Neural progenitor cell (in vitro differentiated cells): Measurements from ENCODE around the gene IL1RAPL1. TPM values are rescaled to one million over a fixed set of nuclear protein-coding genes. Genes with fewer than 3 reads are reported as not detected.

Experiments used
- DNase-seq: peaks from one replicate; pipeline ENCODE4 v3.0.0-alpha.2; 2016; ENCODE audit warnings: low spot score
- H2AFZ ChIP-seq: fragments of 200-600 bp; sonication (generic); replicated peaks from 2 replicates; pipeline ENCODE4 v1.6.1; 2016; ENCODE audit warnings: antibody characterized with exemption
- H3F3A ChIP-seq: fragments of 200-600 bp; sonication (generic); 2 replicates; pipeline ENCODE4 v1.6.1; 2016; ENCODE audit warnings: antibody characterized with exemption, low read depth
- H3K27ac ChIP-seq: fragments of 200-600 bp; sonication (generic); 2 replicates; pipeline ENCODE4 v1.5.1; 2016; ENCODE audit warnings: mild to moderate bottlenecking
- H3K27me3 ChIP-seq: fragments of 200-600 bp; sonication (generic); 2 replicates; pipeline ENCODE4 v1.6.1; 2016; ENCODE audit warnings: mild to moderate bottlenecking, moderate library complexity
- H3K36me3 ChIP-seq: fragments of 200-600 bp; sonication (generic); 2 replicates; pipeline ENCODE4 v1.5.1; 2016
- H3K4me1 ChIP-seq: fragments of 200-600 bp; sonication (generic); 2 replicates; pipeline ENCODE4 v1.6.1; 2016; ENCODE audit warnings: mixed run types
- H3K4me2 ChIP-seq: fragments of 200-600 bp; sonication (generic); 2 replicates; pipeline ENCODE4 v1.6.1; 2016
- H3K4me3 ChIP-seq: fragments of 200-600 bp; sonication (generic); 2 replicates; pipeline ENCODE4 v1.5.1; 2016
- H3K79me2 ChIP-seq: fragments of 200-600 bp; sonication (generic); 2 replicates; pipeline ENCODE4 v1.6.1; 2016; ENCODE audit warnings: low read depth
- H3K9ac ChIP-seq: fragments of 200-600 bp; sonication (generic); 2 replicates; pipeline ENCODE4 v1.6.1; 2016
- H3K9me3 ChIP-seq: fragments of 200-600 bp; sonication (generic); 2 replicates; pipeline ENCODE4 v1.5.1; 2016; ENCODE audit warnings: low read depth
- H4K20me1 ChIP-seq: fragments of 200-600 bp; sonication (generic); 2 replicates; pipeline ENCODE4 v1.6.1; 2016; ENCODE audit warnings: low read depth
- H3K27ac Mint-ChIP-seq: 3 replicates; pipeline ENCODE4 v1.8.0; 2021; ENCODE audit warnings: mixed read lengths
- H3K27me3 Mint-ChIP-seq: 2 replicates; pipeline ENCODE4 v1.8.0; 2022; ENCODE audit warnings: low read depth, mild to moderate bottlenecking, inconsistent platforms, moderate library complexity, mixed read lengths; ENCODE audit not compliant: insufficient read depth
- H3K36me3 Mint-ChIP-seq: 3 replicates; pipeline ENCODE4 v1.8.0; 2021; ENCODE audit warnings: mixed read lengths
- H3K4me1 Mint-ChIP-seq: 3 replicates; pipeline ENCODE4 v1.8.0; 2021; ENCODE audit warnings: mixed read lengths
- H3K4me3 Mint-ChIP-seq: 3 replicates; pipeline ENCODE4 v1.8.0; 2021; ENCODE audit warnings: mild to moderate bottlenecking, moderate library complexity, mixed read lengths
- H3K9me3 Mint-ChIP-seq: 3 replicates; pipeline ENCODE4 v1.8.0; 2020; ENCODE audit warnings: mixed read lengths
- CTCF ChIP-seq: fragments of 200-600 bp; sonication (generic); IDR thresholded peaks from 2 replicates; pipeline ENCODE4 v1.5.1; 2017; ENCODE audit warnings: antibody characterized with exemption, mild to moderate bottlenecking
- EZH2 ChIP-seq: fragments of 200-600 bp; sonication (generic); IDR thresholded peaks from 2 replicates; pipeline ENCODE4 v1.6.1; 2017; ENCODE audit warnings: antibody characterized with exemption, mild to moderate bottlenecking, moderate library complexity
- EZH2phosphoT487 ChIP-seq: fragments of 200-600 bp; sonication (generic); IDR thresholded peaks from 2 replicates; pipeline ENCODE4 v1.6.1; 2017; ENCODE audit warnings: antibody characterized with exemption
- total RNA-seq: library from RNA; depleted of rRNA; stranded (reverse); fragments of >200 nt; gene quantifications from 2 replicates; pipeline ENCODE4 v1.2.3, GENCODE V29; 2015; ENCODE audit warnings: low replicate concordance

Gene IL1RAPL1
- total RNA-seq, 1 donor from 2014 or later: 13.4 TPM

- no peaks in the 10 kb centered on the region for H3F3A ChIP-seq
- H3K4me2 ChIP-seq: no peak overlapping the region
- peaks cover 4% of the 10 kb centered on the region for H3K9me3 Mint-ChIP-seq
- no peaks in the 10 kb centered on the region for H3K79me2 ChIP-seq
- H3K9ac ChIP-seq: no peak overlapping the region
- peaks cover 2% of the 10 kb centered on the region for H3K27me3 Mint-ChIP-seq
- H3K27ac Mint-ChIP-seq: no peak overlapping the region
- DNase-seq: no peak
- H2AFZ ChIP-seq: no peak overlapping the region
- H3K27ac ChIP-seq: no peak overlapping the region
- H3K9me3 ChIP-seq: no peaks in the 10 kb centered on the region
- H3K4me1 Mint-ChIP-seq: no peaks in the 10 kb centered on the region
- H3K4me3 ChIP-seq: no peak overlapping the region
- H3K27me3 ChIP-seq: no peaks in the 10 kb centered on the region
- H3K36me3 Mint-ChIP-seq: no peaks in the 10 kb centered on the region
- TF ChIP-seq EZH2 (no peak), CTCF (no peak), EZH2phosphoT487 (no peak)
- no peak overlapping the region for H3K4me3 Mint-ChIP-seq
- no peaks in the 10 kb centered on the region for H3K36me3 ChIP-seq
- no peaks in the 10 kb centered on the region for H3K4me1 ChIP-seq
- H4K20me1 ChIP-seq: no peaks in the 10 kb centered on the region
Measured at GRCh38 chrX:29407357-29407756, 820.1 kb downstream of the IL1RAPL1 start.

GRCh38 chrX:29419774-29420553 is 832.7 kb downstream of the IL1RAPL1 start:
- Mint-ChIP-seq H3K9me3 (no peaks in the 10 kb centered on the region), H3K36me3 (no peaks in the 10 kb centered on the region)

GRCh38 chrX:29422034-29422433 is 834.8 kb downstream of the IL1RAPL1 start:
- Mint-ChIP-seq H3K9me3 (no peaks in the 10 kb centered on the region), H3K4me3 (no peak overlapping the region), H3K4me1 (no peaks in the 10 kb centered on the region), H3K27ac (no peak overlapping the region), H3K36me3 (no peaks in the 10 kb centered on the region), H3K27me3 (no peaks in the 10 kb centered on the region)
- Histone ChIP-seq H3K9me3 (peaks cover 1% of the 10 kb centered on the region), H4K20me1 (no peaks in the 10 kb centered on the region), H3K36me3 (no peaks in the 10 kb centered on the region), H3K4me3 (no peak overlapping the region), H3K27ac (no peak overlapping the region), H3F3A (no peaks in the 10 kb centered on the region), H3K4me1 (peaks cover 8% of the 10 kb centered on the region), H3K4me2 (no peak overlapping the region), H3K79me2 (no peaks in the 10 kb centered on the region), H2AFZ (no peak overlapping the region), H3K27me3 (no peaks in the 10 kb centered on the region), H3K9ac (no peak overlapping the region)
- DNase-seq: no peak
- TF ChIP-seq EZH2: no peak
- no peak for TF ChIP-seq EZH2phosphoT487
- no peak for TF ChIP-seq CTCF

More at GRCh38 chrX:29419774-29420553, 832.7 kb downstream of the IL1RAPL1 start:
- Histone ChIP-seq H3K9ac (no peak overlapping the region), H3K9me3 (no peaks in the 10 kb centered on the region), H3F3A (no peaks in the 10 kb centered on the region), H3K79me2 (no peaks in the 10 kb centered on the region), H3K27ac (no peak overlapping the region), H3K27me3 (no peaks in the 10 kb centered on the region), H3K4me3 (no peak overlapping the region), H4K20me1 (no peaks in the 10 kb centered on the region), H3K4me2 (no peak overlapping the region), H3K36me3 (no peaks in the 10 kb centered on the region), H2AFZ (no peak overlapping the region), H3K4me1 (peaks cover 8% of the 10 kb centered on the region)
- Mint-ChIP-seq H3K4me1 (no peaks in the 10 kb centered on the region), H3K4me3 (no peak overlapping the region), H3K27ac (no peak overlapping the region), H3K27me3 (no peaks in the 10 kb centered on the region)
- TF ChIP-seq EZH2 (no peak), CTCF (no peak)
- no peak for DNase-seq
